GM18870 (cell line): ENCODE measurements around the gene CSF1.
"Not testable (repeated sequence)": the region's sequence is repeated elsewhere in the genome, so short reads cannot be mapped to it uniquely, and the experiment has no call there.

Source experiments
- ATAC-seq: cut with Tn5 transposase; IDR thresholded peaks from one replicate; pipeline ENCODE4 v1.9.1; 2021; ENCODE audit warnings: moderate library complexity; ENCODE audit not compliant: unreplicated experiment

Gene CSF1, protein sequence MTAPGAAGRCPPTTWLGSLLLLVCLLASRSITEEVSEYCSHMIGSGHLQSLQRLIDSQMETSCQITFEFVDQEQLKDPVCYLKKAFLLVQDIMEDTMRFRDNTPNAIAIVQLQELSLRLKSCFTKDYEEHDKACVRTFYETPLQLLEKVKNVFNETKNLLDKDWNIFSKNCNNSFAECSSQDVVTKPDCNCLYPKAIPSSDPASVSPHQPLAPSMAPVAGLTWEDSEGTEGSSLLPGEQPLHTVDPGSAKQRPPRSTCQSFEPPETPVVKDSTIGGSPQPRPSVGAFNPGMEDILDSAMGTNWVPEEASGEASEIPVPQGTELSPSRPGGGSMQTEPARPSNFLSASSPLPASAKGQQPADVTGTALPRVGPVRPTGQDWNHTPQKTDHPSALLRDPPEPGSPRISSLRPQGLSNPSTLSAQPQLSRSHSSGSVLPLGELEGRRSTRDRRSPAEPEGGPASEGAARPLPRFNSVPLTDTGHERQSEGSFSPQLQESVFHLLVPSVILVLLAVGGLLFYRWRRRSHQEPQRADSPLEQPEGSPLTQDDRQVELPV

DNA sequence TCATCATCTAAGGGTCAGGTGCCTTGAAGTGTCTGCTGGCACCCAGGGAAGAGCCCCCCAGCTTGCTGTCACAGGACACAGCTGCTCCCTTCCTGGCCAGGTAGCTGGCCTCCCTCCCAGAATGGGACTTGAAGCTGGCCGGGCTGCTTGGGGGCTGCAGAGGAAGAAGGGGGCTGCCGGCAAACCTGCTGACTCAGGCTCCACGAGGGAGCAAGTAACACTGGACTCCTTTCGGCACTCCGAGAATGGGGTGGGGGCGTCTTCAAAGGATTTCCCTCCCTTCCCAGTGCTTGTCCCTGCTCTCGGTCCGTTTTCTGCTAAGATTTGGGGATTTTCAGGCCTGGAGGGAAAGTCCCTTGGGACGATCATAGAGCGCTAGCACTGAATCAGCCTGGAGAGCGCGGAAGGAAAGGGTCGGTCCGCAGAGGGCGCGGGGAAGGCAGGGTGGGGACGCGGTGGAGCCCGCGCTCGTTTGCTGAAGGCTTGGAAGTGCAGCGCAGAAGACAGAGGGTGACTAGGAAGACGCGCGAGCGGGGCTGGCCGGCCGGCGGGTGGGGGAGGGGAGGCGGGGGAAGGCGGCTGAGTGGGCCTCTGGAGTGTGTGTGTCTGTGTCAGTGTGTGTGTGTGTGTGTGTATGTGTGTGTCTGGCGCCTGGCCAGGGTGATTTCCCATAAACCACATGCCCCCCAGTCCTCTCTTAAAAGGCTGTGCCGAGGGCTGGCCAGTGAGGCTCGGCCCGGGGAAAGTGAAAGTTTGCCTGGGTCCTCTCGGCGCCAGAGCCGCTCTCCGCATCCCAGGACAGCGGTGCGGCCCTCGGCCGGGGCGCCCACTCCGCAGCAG, at the start of gene CSF1:
Gene CSF1 (plus strand): TSS at position 727 of the 840 bp plus-strand sequence. CDS start 175 bp downstream, outside the sequence.
- no peak for ATAC-seq

DNA sequence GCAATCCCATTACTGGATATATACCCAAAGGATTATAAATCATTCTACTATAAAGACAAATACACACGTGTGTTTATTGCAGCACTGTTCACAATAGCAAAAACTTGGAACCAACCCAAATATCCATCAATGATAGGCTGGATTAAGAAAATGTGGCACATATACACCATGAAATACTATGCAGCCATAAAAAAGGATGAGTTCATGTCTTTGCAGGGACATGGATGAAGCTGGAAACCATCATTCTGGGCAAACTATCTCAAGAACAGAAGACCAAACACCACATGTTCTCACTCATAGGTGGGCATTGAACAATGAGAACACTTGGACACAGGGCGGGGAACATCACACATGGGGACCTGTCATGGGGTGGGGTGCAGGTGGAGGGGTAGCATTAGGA, 49.0 kb upstream of the CSF1 start:
- ATAC-seq, result not testable (repeated sequence)

DNA sequence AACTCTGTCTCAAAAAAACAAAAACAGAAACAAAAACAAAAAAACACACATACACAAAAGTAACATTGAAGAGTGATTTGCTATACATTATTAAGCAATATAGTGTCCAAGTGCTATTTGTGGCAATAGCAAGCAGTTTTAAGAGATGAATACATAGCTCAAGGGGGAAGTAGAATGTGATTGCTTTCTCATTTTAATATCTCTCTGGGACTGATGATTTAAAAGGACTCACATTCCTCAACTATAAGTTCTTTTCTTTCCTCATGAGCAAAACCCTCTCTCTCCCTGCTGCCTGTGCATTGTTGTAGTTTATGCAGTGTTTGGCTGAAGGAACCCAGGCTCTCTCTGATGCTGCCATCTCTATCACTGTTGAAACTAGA, 47.0 kb upstream of the CSF1 start:
- no peak for ATAC-seq

DNA sequence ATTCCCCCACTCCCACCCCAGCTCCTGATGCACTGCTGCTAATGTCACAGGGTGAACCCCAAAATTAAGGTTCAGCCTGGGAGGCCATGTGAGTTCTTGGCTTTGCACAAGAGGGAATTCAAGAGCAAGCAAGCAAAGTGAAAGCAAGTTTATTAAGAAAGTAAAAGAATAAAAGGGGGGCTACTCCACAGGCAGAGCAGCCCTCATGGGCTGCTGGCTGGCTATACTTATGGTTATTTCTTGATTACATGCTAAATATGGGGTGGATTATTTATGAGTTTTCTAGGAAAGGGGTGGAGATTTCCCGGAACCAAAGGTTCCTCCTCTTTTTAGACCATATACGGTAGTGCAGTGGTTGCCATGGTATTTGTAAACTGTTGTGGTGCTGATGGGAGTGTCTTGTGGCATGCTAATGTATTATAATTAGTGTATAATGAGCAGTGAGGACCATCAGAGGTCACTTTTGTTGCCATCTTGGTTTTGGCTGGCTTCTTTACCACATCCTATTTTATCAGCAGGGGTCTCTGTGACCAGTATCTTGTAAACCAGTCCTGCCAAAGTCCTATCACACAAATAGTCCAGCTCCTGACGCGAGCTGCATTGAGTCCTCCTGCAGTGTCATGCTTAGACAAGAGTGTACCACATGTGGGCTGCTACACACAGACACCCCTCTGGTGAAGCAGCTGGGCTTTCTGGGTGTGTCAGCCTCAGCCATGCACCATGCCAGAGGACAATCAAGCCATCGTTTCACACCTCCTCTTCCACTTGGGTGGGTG, 46.4 kb upstream of the CSF1 start:
- no peak for ATAC-seq

DNA sequence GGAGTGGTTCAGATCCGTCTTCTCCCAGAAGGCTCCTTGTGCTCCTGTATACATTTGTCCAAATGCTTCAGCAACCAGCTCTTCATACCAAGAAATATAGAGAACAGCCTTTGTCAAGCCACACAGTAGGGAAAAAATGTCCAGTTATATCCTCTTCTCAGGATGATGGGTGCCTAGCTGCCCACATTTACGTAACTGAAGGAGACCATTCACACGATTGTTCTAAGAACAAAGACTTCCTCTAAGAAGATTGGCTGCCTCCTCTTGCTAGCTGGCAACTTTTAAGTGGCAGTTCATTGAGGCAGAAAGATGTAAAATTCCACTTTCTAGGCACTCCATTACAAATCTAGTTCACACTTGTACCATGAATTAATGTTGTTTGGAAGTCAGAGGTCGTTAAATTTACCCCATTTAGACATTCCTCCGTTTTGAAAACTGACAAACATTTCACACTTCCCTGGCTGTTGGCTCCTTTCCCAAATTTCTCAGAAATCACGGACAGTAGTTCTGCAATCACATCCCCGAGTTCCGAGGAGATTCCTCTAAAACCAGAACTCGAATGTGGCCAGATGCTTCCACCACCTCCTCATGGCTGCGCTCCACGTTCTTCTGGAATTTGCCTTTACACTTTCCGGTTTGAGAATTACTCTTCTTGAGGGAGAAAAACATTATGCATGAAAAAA, 45.6 kb upstream of the CSF1 start:
- ATAC-seq, result no peak

DNA sequence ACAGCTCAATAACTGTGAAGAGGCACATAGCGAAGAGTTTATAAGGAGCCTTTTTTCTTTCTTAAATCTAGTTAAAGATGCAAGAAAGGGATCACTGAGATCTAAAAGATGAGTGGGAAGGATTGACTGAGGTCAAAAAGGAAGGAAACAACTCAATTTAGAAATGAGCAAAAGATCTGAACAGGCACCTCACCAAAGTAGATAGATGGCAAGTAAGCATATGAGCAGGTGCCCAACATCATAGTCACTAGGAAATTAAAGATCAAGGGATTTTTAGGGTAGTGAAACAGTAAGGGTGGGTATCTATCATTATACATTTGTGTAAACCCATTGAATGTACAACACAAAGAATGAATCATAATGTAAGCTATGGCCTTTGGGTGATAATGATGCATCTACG, 44.6 kb upstream of the CSF1 start:
- no peak for ATAC-seq

DNA sequence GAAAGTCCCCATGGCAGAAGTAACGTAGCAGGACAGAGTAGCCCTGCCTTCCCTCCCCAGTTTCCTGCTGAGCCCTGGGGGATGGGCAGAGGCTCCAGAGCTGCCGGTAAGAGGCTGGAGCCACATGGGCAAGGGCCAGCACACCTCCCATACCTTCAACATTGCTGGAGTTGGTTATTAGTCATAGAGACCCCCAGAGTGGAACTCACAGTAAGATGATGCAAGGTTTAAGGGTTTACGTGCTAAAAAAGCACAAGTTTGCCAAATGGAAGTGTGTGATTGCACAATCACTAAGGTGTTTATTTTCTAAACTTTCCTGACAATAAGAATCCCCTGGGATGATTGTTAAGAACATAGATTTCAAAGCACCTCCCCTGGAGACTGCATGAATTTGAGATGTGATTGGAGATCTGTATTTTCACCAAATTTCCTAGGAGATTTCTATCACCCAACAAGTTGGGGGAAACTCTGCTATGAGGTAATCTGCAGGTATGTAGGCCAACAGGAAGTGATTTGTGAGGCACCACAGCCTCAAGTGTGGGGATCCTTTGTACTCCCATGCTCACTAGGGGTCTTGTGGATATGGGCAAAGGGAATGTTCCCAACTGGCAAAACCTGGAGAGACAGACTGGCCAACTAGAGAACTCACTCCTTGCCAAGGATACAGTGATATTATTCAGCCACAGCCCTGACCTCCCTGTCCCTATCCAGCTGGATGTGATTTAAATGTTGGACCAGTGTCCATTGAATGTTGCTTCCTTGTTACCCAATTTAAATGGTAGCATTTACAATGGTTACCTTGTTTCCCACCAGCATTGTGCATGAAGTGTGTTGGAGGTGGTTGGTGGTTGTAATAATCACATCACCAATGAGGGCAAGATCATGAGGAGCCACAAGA, 37.1 kb upstream of the CSF1 start:
- no peak for ATAC-seq

DNA sequence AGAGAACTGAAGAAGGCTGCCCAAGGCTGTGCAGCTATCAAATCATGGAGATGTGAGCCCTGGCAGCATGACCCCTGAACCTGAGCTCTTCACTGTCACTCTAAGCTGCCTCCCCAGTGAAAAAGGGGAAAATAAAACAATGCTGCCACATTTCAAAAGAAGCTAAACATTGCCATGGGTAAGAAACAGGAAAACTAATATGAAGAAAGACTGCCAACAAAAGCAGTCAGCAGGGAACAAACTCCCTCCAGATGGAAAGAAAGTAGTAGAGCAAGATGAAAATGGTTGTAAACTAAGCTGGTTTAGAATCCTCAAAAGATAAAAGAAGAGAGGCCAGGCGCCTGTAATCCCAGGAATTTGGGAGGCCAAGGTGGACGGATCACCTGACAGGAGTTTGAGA, 36.2 kb upstream of the CSF1 start:
- no peak for ATAC-seq

DNA sequence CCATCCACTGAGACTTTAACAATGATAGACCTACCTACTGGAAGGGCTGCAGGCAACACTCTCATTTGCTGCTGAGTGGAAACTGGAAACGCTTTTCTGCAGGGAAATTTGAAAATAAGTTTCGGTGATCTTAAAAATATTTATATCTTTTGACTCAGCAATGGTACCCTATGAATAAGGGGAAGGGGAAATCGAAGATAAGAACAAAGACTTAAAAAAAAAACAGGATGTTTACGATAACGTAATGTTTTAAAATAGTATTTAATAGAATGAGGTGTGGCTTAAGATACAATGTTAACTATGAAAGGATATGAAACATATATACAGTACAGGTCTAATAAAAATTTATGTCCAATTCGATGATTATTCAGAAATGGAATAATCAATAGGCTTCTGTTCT, 34.8 kb upstream of the CSF1 start:
- no peak for ATAC-seq

DNA sequence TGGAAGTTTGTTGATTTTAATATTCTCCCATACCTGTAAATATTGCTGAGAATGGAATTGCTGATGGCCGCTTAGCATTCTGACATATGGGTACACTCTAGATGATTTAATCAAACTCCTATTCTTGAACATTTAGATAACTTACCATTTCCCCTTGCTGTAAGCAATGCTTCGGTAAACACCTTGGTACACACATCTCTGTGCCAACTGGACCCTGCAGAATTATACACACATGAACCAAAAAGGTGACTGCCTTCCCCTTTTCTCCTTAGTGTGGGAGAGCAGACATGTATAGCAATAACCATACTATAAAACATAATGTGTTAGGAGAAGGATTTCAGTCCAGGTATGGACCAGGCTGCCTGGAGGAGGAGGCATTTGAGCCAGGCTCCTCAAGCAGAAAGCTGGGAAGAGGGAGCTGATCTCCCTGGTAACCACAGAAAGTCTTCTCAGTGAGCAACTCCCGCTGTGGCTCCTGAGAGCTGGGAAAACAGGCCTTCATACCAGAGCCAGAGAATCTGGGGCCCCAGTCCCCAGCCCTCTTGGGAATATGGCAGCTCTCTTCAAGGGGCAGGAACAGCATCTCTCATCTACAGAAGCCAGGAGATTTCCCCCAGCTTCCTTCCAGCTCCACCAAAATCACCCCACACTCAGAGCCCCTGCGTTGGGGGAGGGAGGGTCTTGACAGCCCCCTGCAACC, 33.9 kb upstream of the CSF1 start:
- ATAC-seq, result no peak

DNA sequence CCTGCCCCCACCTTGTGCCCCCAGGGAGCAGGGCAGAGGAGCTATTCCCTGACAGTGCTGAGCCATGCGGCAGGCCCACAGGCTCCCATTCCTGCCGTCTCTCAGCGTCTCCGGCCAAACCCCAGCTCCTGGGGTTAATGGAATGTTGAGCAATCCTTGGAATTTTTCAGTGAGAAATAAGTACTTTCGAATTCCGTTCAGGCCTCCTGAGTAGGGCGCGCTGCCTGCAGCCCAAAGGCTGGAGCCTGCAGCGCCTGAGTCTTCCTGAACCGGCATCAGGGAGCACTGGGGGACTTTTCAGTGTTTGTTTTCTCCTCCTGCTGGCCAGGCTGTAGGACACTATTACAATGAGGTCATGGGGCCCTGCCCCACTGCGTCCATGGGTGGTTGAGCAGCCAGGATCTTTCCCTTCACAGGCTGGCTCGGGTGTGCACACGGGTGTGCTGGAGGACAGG, 33.3 kb upstream of the CSF1 start:
- ATAC-seq, result no peak

DNA sequence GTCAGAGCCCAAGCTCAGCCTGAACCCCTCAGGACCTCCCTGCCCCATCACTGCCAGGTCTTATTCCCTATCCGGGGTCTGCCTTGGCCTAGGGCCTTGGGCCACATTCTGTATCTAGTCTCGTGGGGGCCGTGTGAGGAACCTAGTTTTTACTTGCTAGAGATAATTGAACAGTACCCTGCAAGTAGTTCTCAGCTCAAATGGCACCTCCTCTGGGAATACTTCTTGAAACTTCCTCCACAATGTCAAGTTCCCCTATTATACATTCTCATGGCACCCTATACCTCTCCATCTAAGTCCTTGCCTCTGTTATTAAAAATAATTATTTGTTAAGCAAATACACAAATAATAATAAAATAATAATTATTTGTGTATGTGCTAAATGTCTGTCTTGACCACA, 32.9 kb upstream of the CSF1 start:
- no peak for ATAC-seq

DNA sequence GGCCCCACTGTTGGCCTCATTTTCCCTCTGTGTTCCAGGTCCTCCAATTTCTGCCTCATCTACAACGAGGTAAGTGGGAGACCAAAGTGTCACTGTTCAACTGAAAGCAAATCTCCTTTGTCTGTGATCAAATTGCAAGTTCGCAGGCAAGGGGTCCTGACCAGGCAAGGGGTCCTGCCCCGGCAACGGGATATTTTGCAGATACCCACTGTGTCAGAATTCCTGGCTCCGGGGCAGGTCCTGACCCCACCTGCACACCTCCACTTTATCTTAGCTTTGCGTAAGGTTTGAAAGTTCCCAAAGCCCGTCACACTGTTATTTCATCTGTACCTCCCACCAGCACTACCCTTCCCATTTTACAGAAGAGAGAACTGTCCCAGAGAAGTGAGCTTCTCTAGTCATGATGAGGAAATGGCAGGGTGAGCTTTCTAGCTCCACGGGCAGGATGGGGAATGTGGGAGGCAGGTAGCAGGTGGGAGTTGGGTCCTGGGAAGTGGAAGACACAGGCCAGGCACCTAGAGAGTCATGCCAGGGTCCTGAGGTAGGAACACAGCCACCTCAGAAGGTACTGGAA, 32.0 kb upstream of the CSF1 start:
- ATAC-seq, result no peak

DNA sequence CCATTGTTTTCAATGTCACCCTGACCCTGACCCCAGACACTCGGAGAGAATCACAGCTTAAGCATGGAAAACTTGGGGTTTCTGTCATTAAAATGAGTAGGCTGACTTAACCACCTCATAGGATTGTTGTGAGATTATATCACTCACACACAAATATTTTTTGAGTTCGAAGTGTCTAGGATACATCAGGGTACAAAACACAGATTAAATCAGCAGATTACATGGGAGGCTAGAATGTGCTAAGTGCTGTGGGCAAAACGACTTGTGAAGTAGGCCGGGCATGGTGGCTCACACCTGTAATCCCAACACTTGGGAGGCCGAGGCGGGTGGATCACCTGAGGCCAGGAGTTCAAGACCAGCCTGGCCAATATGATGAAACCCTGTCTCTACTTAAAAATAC, 31.3 kb upstream of the CSF1 start:
- not testable (repeated sequence) for ATAC-seq

DNA sequence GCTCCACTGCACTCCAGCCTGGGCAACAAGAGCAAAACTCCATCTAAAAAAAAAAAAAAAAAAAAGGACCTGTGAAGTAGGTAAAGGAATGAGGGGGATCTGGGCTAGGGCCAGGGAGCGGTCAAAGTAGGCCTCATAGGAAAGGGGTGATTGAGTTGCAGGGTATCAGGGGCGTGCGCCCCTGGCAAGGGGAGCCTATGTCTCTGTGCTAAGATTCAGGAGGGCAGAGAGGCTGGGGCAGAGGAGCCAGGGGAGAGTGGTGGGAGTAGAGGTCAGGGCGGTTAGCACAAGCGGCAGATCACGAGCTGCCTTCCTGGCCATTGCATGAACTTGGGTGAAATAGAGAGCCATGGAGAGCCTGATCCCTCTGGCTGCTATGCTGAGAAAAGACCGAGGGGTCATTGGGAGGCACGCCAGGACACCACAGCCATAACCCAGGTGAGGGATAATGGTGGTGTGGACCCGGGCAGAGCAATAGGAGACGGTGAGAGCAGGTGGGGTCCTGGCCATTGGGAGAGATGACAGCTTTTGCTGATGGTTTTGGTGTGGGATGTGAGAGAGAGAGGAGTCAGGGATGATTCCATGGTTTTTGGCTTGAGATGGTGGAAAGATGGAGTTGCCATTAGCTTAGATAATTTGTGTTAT, 30.6 kb upstream of the CSF1 start:
- ATAC-seq, result no peak

DNA sequence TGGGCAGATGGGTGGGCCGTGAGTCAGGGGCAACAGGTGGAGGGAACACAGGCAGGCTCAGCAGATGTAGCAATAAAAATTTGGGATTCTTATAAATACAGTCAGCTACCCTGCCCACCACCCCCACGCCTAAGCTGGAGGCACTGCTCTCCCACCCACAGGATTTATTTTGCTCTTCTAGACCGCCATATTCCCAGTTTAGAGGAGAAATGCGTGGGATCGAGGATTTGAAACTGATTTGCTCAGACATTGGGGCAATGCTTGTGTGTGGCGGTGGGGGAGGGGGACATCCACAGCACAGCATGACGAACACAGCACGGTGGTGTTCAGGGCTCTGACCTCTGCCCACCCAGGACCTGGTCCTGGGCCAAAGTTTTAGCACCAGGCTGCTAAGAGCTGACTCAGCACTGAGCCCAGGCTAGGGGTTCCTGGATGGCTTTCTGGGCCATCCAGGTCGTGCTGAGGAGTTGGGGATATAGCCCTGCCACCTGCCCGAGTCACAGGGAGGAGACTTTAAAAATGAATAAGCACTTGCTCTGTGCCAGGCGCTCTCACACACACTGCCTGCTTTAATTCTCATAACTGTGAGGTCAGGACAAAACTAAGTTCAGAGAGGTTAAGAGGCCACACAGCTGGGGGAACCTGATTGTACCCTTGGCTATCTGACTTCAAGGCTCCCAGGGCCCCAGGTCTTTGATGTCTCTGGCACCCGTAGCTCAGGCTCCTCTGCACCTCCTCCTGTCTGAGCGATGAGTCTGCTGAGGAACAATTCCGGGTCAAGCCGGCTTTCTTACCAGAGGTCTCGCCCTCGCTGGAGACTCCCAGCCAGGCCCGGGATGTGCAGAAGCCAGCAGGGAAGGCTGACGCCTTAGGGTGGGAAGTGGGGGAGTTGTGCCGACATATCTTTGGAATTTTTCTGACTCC, 29.4 kb upstream of the CSF1 start:
- ATAC-seq, result no peak

DNA sequence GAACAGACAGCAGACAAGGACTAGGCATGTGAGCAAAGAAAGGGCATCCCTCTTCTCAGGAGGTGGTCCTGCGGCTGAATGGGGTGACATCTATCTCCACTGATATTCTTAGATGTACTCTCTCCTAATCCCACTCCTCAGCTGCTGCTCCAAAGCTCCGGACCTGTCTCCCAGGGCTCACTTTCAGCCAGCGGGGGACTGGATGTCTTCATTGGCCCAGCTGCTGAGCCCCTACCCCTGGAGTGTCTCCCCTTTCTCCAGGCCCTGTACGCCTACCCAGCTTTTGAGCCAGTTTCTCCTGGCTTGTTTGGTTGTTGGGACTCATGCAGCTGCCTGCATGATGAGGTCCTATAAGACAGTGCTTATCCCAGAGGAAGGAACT, 28.8 kb upstream of the CSF1 start:
- ATAC-seq, result no peak
